Measurements from ENCODE around the gene MRPL42.

Gene MRPL42

DNA sequence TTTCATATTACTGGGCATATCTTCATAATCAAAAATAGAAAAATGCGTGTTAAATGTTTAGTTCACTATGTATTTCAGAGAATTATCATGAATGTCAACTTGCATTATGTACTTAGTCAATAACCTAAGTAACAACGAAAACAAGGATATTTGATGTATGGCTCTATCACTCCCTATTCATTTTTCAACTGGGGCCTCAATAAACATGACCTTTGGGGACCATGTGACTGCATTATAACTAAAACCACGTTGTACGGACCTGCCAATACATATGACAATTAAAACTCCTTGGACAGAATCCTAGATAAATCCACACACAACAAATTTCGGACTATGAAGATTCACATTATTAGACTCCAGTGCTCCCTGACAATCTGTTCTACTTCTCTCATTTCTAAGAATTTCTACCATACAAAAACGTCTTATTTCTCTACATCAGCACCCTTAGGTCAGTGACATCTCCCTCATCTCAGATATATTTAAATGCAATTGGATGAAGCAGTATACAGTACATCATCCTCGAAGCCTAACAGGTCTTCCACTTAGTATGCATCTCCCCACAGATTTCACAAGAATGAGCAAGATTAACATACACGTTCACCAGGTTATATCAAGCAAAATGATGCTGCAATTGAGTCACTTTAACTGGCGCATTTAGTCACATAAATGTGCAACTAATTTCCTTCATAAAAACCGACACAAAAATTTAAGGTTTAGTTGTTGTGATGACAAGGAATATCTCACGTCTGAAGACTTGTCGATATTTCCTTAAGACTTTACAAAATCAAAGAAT is 27.1 kb upstream of the MRPL42 start:
- peak overlapping the region; percentile 97 for H3K4me3 ChIP-seq (ENCODE audit: low read depth, low read length)
- no peaks in the 10 kb centered on the region for H3K9me3 ChIP-seq (ENCODE audit: control insufficient read depth, insufficient read depth, low read depth, low read length)
- peaks cover 27% of the 10 kb centered on the region for H3K4me1 ChIP-seq (ENCODE audit: control insufficient read depth, insufficient read depth, low read length)
- TF ChIP-seq, protein P1, sequence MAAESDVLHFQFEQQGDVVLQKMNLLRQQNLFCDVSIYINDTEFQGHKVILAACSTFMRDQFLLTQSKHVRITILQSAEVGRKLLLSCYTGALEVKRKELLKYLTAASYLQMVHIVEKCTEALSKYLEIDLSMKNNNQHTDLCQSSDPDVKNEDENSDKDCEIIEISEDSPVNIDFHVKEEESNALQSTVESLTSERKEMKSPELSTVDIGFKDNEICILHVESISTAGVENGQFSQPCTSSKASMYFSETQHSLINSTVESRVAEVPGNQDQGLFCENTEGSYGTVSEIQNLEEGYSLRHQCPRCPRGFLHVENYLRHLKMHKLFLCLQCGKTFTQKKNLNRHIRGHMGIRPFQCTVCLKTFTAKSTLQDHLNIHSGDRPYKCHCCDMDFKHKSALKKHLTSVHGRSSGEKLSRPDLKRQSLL (tag by site-specific recombination; IDR thresholded peaks at IDR 0.05): 0 out of 2 replicates have a peak, but pooled peaks have one; percentile 9
- TF ChIP-seq SCRT2 (tag by site-specific recombination; IDR thresholded peaks at IDR 0.05): 0 out of 2 replicates have a peak, but pooled peaks have one; percentile 21
- TF ChIP-seq ZNF776 (tag by site-specific recombination; IDR thresholded peaks at IDR 0.05; ENCODE audit: borderline replicate concordance): no peak
- TF ChIP-seq WT1 (tag by site-specific recombination; IDR thresholded peaks at IDR 0.05): 0 out of 2 replicates have a peak, but pooled peaks have one; percentile 14
- ChIA-PET CTCF (interaction anchor here (2.4 kb wide), 1 partner anchor 21 kb away, joined by 11 read pairs; no protein-coding TSS in a partner anchor), POLR2A (no interaction called here)
- no peaks in the 10 kb centered on the region for H3K36me3 ChIP-seq (ENCODE audit: control insufficient read depth in 2 of 2, insufficient read depth in 1 of 2, low read length in 2 of 2)
- H3K27ac ChIP-seq (ENCODE audit: extremely low read depth, low read depth, low read length): no peak overlapping the region

DNA sequence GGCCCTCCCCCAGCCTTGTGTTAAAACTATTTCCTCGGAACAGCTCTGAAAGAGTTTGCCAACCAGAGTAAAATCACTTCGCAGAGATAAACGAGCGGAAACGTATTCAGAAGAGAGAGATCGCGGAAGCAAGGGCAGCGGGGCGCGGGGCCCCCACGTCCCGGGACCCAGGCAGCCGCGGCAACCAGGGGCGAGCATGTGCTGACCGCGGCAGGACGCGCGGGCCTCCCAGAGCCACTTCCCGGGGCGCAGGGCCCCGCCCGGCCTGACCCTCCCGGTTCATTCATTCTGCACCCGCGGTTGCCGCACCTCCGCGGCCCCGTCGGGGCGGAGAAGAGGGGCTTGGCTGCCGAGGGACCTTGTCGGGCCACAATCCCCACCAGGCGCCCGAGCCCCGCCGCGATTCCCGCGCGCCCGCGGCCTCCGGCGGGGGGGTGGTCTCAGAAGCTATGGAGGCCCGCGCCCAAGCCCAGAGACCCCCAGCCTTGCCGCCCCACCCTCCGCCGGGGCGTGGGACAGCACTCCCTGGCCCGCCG is 26.2 kb upstream of the MRPL42 start:
- no peaks in the 10 kb centered on the region for H3K36me3 ChIP-seq (ENCODE audit: control insufficient read depth in 2 of 2, insufficient read depth in 1 of 2, low read length in 2 of 2)
- ChIA-PET POLR2A (interaction anchor here (0.5 kb wide), 1 partner anchor 334 kb away, joined by 3 read pairs; no protein-coding TSS in a partner anchor), CTCF (interaction anchor here (1.4 kb wide), 1 partner anchor 21 kb away, joined by 4 read pairs; no protein-coding TSS in a partner anchor)
- peak overlapping the region; percentile 94 for H3K27ac ChIP-seq (ENCODE audit: extremely low read depth, low read depth, low read length)
- peak overlapping the region; percentile 97 for H3K4me3 ChIP-seq (ENCODE audit: low read depth, low read length)
- TF ChIP-seq, protein P2, sequence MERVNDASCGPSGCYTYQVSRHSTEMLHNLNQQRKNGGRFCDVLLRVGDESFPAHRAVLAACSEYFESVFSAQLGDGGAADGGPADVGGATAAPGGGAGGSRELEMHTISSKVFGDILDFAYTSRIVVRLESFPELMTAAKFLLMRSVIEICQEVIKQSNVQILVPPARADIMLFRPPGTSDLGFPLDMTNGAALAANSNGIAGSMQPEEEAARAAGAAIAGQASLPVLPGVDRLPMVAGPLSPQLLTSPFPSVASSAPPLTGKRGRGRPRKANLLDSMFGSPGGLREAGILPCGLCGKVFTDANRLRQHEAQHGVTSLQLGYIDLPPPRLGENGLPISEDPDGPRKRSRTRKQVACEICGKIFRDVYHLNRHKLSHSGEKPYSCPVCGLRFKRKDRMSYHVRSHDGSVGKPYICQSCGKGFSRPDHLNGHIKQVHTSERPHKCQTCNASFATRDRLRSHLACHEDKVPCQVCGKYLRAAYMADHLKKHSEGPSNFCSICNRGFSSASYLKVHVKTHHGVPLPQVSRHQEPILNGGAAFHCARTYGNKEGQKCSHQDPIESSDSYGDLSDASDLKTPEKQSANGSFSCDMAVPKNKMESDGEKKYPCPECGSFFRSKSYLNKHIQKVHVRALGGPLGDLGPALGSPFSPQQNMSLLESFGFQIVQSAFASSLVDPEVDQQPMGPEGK (tag by site-specific recombination; IDR thresholded peaks at IDR 0.05): peak; percentile 41; the same call in 1 of the 2 replicates
- TF ChIP-seq ZNF366 (tag by site-specific recombination; conservative IDR thresholded peaks at IDR 0.05): 0 out of 2 replicates have a peak, but pooled peaks have one; percentile 28
- TF ChIP-seq ZNF274 (IDR thresholded peaks at IDR 0.05; ENCODE audit: low read length): no peak
- no peak for TF ChIP-seq ZNF274 (tag by site-specific recombination; IDR thresholded peaks at IDR 0.05; ENCODE audit: borderline replicate concordance)
- peak; percentile 14; the same call in 1 of the 2 replicates for TF ChIP-seq KLF9 (tag by site-specific recombination; IDR thresholded peaks at IDR 0.05; ENCODE audit: low read depth)
- TF ChIP-seq ZIC2 (tag by site-specific recombination; IDR thresholded peaks at IDR 0.05): peak; percentile 86
- TF ChIP-seq EGR2 (tag by site-specific recombination; IDR thresholded peaks at IDR 0.05; ENCODE audit: low read depth): no peak
- TF ChIP-seq ZBTB20 (tag by site-specific recombination; IDR thresholded peaks at IDR 0.05): peak; percentile 93
- no peak for TF ChIP-seq ZNF157 (tag by site-specific recombination; IDR thresholded peaks at IDR 0.05)
- no peak for TF ChIP-seq ZNF777 (tag by site-specific recombination; IDR thresholded peaks at IDR 0.05; ENCODE audit: borderline replicate concordance)
- TF ChIP-seq GLIS2 (tag by site-specific recombination; IDR thresholded peaks at IDR 0.05): peak; percentile 77
- H3K4me1 ChIP-seq (ENCODE audit: control insufficient read depth, insufficient read depth, low read length): peaks cover 27% of the 10 kb centered on the region
- H3K9me3 ChIP-seq (ENCODE audit: control insufficient read depth, insufficient read depth, low read depth, low read length): no peaks in the 10 kb centered on the region

DNA sequence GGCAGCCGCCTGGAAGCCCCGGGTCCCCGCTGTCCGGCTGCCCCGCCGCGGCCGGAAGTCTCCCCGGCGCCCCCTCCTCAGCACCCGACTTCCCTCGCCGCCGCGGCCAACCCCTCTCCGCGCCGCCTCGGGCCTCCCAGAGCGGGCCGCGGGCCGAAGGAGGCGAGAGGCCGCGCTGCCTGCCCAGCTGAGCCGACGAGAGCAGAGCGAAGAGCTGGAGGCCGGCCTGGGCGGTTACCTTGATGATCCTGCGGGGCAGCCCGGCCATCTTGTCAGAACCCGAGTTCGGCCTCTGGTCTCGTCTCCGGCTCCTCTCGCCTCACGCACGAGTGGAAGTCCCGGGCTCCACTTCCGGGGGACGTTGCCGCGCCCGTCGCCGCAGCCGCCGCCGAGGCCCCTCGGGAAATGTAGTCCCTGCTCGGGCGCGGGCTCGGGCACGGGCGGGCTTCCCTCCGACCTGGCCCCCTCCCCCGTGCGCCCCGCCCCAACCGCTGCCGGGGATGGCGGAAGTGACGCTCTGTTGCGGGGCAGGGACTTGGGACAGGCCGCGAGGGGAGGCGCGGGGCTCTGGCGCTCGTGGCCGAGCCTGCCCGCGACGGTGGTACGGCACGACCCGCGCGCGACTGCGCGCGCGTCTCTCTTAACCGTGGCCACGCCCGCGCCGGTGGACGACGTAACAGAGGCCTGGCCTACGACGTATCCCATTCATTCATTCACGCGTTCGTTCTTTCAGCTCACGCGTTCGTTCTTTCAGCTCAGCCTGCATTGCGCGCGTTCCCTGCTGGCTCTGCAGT is 25.5 kb upstream of the MRPL42 start, which contains the start of gene UBE2N:
UBE2N (minus strand) TSS at position 331 of the 794 bp plus-strand sequence; CDS start at position 268, 63 bp downstream.
- Histone ChIP-seq H3K9me3 (ENCODE audit: control insufficient read depth, insufficient read depth, low read depth, low read length) (no peaks in the 10 kb centered on the region), H3K4me1 (ENCODE audit: control insufficient read depth, insufficient read depth, low read length) (peaks cover 26% of the 10 kb centered on the region), H3K27ac (ENCODE audit: extremely low read depth, low read depth, low read length) (peak within 1 kb of the TSS; percentile 94), H3K4me3 (ENCODE audit: low read depth, low read length) (peak within 1 kb of the TSS; percentile 97), H3K36me3 (ENCODE audit: control insufficient read depth in 2 of 2, insufficient read depth in 1 of 2, low read length in 2 of 2) (no peaks in the 10 kb centered on the region)
- POLR2A ChIA-PET: interaction anchor here (0.9 to 1.0 kb wide), 2 partner anchors 12 to 26 kb away, joined by 4 to 7 read pairs; partner anchors contain the start of gene MRPL42
- CTCF ChIA-PET: interaction anchor here (1.4 kb wide), 1 partner anchor 22 kb away, joined by 4 read pairs; no protein-coding TSS in a partner anchor
- TF ChIP-seq ZFP3 (tag by site-specific recombination; IDR thresholded peaks at IDR 0.05; ENCODE audit: low read depth) (no peak), ZNF596 (tag by site-specific recombination; IDR thresholded peaks at IDR 0.05) (no peak), ZNF600 (tag by site-specific recombination; IDR thresholded peaks at IDR 0.05) (peak; percentile 72), SP3 (tag by site-specific recombination; IDR thresholded peaks at IDR 0.05) (peak; percentile 74)
- TF ChIP-seq, protein P3, sequence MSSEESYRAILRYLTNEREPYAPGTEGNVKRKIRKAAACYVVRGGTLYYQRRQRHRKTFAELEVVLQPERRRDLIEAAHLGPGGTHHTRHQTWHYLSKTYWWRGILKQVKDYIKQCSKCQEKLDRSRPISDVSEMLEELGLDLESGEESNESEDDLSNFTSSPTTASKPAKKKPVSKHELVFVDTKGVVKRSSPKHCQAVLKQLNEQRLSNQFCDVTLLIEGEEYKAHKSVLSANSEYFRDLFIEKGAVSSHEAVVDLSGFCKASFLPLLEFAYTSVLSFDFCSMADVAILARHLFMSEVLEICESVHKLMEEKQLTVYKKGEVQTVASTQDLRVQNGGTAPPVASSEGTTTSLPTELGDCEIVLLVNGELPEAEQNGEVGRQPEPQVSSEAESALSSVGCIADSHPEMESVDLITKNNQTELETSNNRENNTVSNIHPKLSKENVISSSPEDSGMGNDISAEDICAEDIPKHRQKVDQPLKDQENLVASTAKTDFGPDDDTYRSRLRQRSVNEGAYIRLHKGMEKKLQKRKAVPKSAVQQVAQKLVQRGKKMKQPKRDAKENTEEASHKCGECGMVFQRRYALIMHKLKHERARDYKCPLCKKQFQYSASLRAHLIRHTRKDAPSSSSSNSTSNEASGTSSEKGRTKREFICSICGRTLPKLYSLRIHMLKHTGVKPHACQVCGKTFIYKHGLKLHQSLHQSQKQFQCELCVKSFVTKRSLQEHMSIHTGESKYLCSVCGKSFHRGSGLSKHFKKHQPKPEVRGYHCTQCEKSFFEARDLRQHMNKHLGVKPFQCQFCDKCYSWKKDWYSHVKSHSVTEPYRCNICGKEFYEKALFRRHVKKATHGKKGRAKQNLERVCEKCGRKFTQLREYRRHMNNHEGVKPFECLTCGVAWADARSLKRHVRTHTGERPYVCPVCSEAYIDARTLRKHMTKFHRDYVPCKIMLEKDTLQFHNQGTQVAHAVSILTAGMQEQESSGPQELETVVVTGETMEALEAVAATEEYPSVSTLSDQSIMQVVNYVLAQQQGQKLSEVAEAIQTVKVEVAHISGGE (tag by site-specific recombination; conservative IDR thresholded peaks at IDR 0.05; ENCODE audit: low read depth): peak; percentile 94
- TF ChIP-seq, protein P4, sequence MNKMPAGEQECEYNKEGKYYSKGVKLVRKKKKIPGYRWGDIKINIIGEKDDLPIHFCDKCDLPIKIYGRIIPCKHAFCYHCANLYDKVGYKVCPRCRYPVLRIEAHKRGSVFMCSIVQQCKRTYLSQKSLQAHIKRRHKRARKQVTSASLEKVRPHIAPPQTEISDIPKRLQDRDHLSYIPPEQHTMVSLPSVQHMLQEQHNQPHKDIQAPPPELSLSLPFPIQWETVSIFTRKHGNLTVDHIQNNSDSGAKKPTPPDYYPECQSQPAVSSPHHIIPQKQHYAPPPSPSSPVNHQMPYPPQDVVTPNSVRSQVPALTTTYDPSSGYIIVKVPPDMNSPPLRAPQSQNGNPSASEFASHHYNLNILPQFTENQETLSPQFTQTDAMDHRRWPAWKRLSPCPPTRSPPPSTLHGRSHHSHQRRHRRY (tag by site-specific recombination; IDR thresholded peaks at IDR 0.05): no peak
